ENCODE measurements around the gene TSSK2.
A peak's percentile ranks its signal among the peaks of the same experiment; 100 is the strongest.
"Not testable (repeated sequence)": the region's sequence is repeated elsewhere in the genome, so short reads cannot be mapped to it uniquely, and the experiment has no call there.

Gene TSSK2

GRCh38 chr22:19143212-19143611 lies 12.1 kb downstream of the TSSK2 start:
- DNase-seq (ENCODE audit: low read depth, low spot score) = no peak

GRCh38 chr22:19143967-19144400 lies 12.9 kb downstream of the TSSK2 start:
- DNase-seq (ENCODE audit: low read depth, low spot score) = peak; percentile 29

- no peak for DNase-seq (ENCODE audit: low read depth, low spot score)
Observed at GRCh38 chr22:19146215-19146968, 15.3 kb downstream of the TSSK2 start.

- no peak for DNase-seq (ENCODE audit: low read depth, low spot score)
Observed at GRCh38 chr22:19147195-19147780, 16.2 kb downstream of the TSSK2 start.

- no peak for DNase-seq (ENCODE audit: low read depth, low spot score)
Observed at GRCh38 chr22:19148417-19149046, 17.4 kb downstream of the TSSK2 start.

- DNase-seq (ENCODE audit: low read depth, low spot score) = peak; percentile 21
Observed at GRCh38 chr22:19149047-19149883, 18.2 kb downstream of the TSSK2 start.

- DNase-seq (ENCODE audit: low read depth, low spot score) = no peak
Observed at GRCh38 chr22:19149991-19150390, 18.9 kb downstream of the TSSK2 start, which contains the start of gene GSC2. TSS of gene GSC2 (minus strand) at chr22:19150292. CDS start at chr22:19150283, 9 bp downstream.

- DNase-seq (ENCODE audit: low read depth, low spot score) = no peak
Observed at GRCh38 chr22:19150482-19151328, 19.6 kb downstream of the TSSK2 start.

GRCh38 chr22:19151329-19152191 lies 20.5 kb downstream of the TSSK2 start:
- no peak for DNase-seq (ENCODE audit: low read depth, low spot score)

- no peak for DNase-seq (ENCODE audit: low read depth, low spot score)
Observed at GRCh38 chr22:19152942-19153883, 22.1 kb downstream of the TSSK2 start.

GRCh38 chr22:19156109-19156508 lies 25.0 kb downstream of the TSSK2 start:
- not testable (repeated sequence) for DNase-seq (ENCODE audit: low read depth, low spot score)

GRCh38 chr22:19158649-19159048 lies 27.5 kb downstream of the TSSK2 start:
- DNase-seq (ENCODE audit: low read depth, low spot score) = not testable (repeated sequence)

GRCh38 chr22:19164425-19164824 lies 33.3 kb downstream of the TSSK2 start:
- DNase-seq (ENCODE audit: low read depth, low spot score) = no peak

GRCh38 chr22:19166421-19166820 lies 35.3 kb downstream of the TSSK2 start:
- DNase-seq (ENCODE audit: low read depth, low spot score) = no peak

GRCh38 chr22:19167106-19167869 lies 36.2 kb downstream of the TSSK2 start:
- no peak for DNase-seq (ENCODE audit: low read depth, low spot score)

- no peak for DNase-seq (ENCODE audit: low read depth, low spot score)
Observed at GRCh38 chr22:19168088-19168890, 37.2 kb downstream of the TSSK2 start.

All from astrocyte of the hippocampus (primary cell).